GM15510 (cell line): ENCODE results near the gene FOXL2NB.

Source experiments
- POLR2A ChIP-seq: IDR thresholded peaks from 3 replicates; pipeline ENCODE4 v1.6.1; 2011; ENCODE audit warnings: borderline replicate concordance; ENCODE audit not compliant: insufficient read length; ENCODE audit errors: extremely low read depth

FOXL2NB gene

GRCh38 chr3:138938877-138939560, 8.0 kb upstream of the FOXL2NB start:
- no peak for TF ChIP-seq POLR2A

GRCh38 chr3:138939561-138940241, 7.3 kb upstream of the FOXL2NB start:
- no peak for TF ChIP-seq POLR2A

GRCh38 chr3:138940446-138940845, 6.6 kb upstream of the FOXL2NB start:
- no peak for TF ChIP-seq POLR2A

GRCh38 chr3:138941259-138941885, 5.6 kb upstream of the FOXL2NB start:
- TF ChIP-seq POLR2A, result no peak

- no peak for TF ChIP-seq POLR2A
Measured at GRCh38 chr3:138942271-138942670, 4.7 kb upstream of the FOXL2NB start.

GRCh38 chr3:138942861-138943623, 4.0 kb upstream of the FOXL2NB start:
- TF ChIP-seq POLR2A, result no peak

GRCh38 chr3:138943724-138944653, 3.0 kb upstream of the FOXL2NB start:
- TF ChIP-seq POLR2A, result no peak

GRCh38 chr3:138944654-138944928, 2.4 kb upstream of the FOXL2NB start:
- no peak for TF ChIP-seq POLR2A

- TF ChIP-seq POLR2A, result no peak
Measured at GRCh38 chr3:138944929-138945708, 1.9 kb upstream of the FOXL2NB start.

- no peak for TF ChIP-seq POLR2A
Measured at GRCh38 chr3:138945709-138946662, 1.0 kb upstream of the FOXL2NB start.

GRCh38 chr3:138947495-138948121, 591 bp downstream of the FOXL2NB start:
- TF ChIP-seq POLR2A, result no peak

GRCh38 chr3:138948371-138949001, 1.5 kb downstream of the FOXL2NB start:
- no peak for TF ChIP-seq POLR2A
